GM19395 (cell line): ENCODE results near the gene USP5.
"Not testable (repeated sequence)": the region's sequence is repeated elsewhere in the genome, so short reads cannot be mapped to it uniquely, and the experiment has no call there.

ENCODE experiments used
- ATAC-seq: cut with Tn5 transposase; IDR thresholded peaks from one replicate; pipeline ENCODE4 v1.9.1; 2021; ENCODE audit warnings: mild to moderate bottlenecking, moderate library complexity; ENCODE audit not compliant: unreplicated experiment

Gene USP5

GRCh38 chr12:6863586-6864321, 11.8 kb downstream of the USP5 start:
- ATAC-seq, result no peak

- ATAC-seq, result not testable (repeated sequence)
These were observed 13.4 kb downstream of the USP5 start for GRCh38 chr12:6865307-6865706.

GRCh38 chr12:6866163-6866919, 14.4 kb downstream of the USP5 start:
- ATAC-seq, result no peak

GRCh38 chr12:6866920-6867412, 15.0 kb downstream of the USP5 start:
- ATAC-seq, result peak; percentile 6

GRCh38 chr12:6867413-6868210, 15.7 kb downstream of the USP5 start, which contains the start of gene TPI1:
TPI1 (plus strand) TSS chr12:6867531; CDS start chr12:6867567, 36 bp downstream.
- ATAC-seq, result peak; percentile 54

GRCh38 chr12:6868211-6869048, 16.5 kb downstream of the USP5 start:
- no peak for ATAC-seq

- ATAC-seq, result no peak
These were observed 17.4 kb downstream of the USP5 start for GRCh38 chr12:6869049-6870021.

GRCh38 chr12:6870304-6870703, 18.4 kb downstream of the USP5 start:
- ATAC-seq, result not testable (repeated sequence)

- no peak for ATAC-seq
These were observed 19.4 kb downstream of the USP5 start for GRCh38 chr12:6871052-6871957.

- ATAC-seq, result peak; percentile 20
These were observed 20.4 kb downstream of the USP5 start for GRCh38 chr12:6872073-6873048.

- ATAC-seq, result peak; percentile 64
These were observed 21.4 kb downstream of the USP5 start, which contains the start of gene SPSB2 for GRCh38 chr12:6873094-6874014. SPSB2 (minus strand) TSS chr12:6873303; CDS start chr12:6872901, 402 bp downstream.

GRCh38 chr12:6874015-6874368, 22.0 kb downstream of the USP5 start:
- ATAC-seq, result not testable (repeated sequence)

GRCh38 chr12:6879824-6880223, 27.9 kb downstream of the USP5 start:
- not testable (repeated sequence) for ATAC-seq

- ATAC-seq, result no peak
These were observed 31.3 kb downstream of the USP5 start for GRCh38 chr12:6883252-6883651.

- no peak for ATAC-seq
These were observed 31.7 kb downstream of the USP5 start for GRCh38 chr12:6883683-6884082.

- no peak for ATAC-seq
These were observed 32.6 kb downstream of the USP5 start for GRCh38 chr12:6884539-6884938.
